PFSK-1 (cell line): ENCODE measurements around the gene SPDYE4.

Experiments
- FOXP2 ChIP-seq: optimal IDR thresholded peaks from 2 replicates; pipeline ENCODE3; 2011; ENCODE audit warnings: borderline replicate concordance, control low read depth, inconsistent platforms; ENCODE audit not compliant: insufficient read depth; ENCODE audit errors: extremely low read length, extremely low read depth
- POLR2AphosphoS5 ChIP-seq: IDR thresholded peaks from 2 replicates; pipeline ENCODE4 v1.6.1; 2012; ENCODE audit warnings: low read depth, mild to moderate bottlenecking, control low read depth, low read length, moderate library complexity
- SIN3A ChIP-seq: IDR thresholded peaks from 2 replicates; pipeline ENCODE4 v1.6.1; 2012; ENCODE audit warnings: mild to moderate bottlenecking, low read length, moderate library complexity, borderline replicate concordance; ENCODE audit not compliant: insufficient read depth
- TAF1 ChIP-seq: IDR thresholded peaks from 2 replicates; pipeline ENCODE4 v1.6.1; 2012; ENCODE audit warnings: low read length, control low read depth, borderline replicate concordance; ENCODE audit not compliant: insufficient read depth
- TF ChIP-seq, protein P1 (sequence below), 2 experiments: IDR thresholded peaks; 2 replicates each; pipeline versions ENCODE4 v1.6.1 to v1.8.0; 2011 to 2012; ENCODE audit warnings: low read depth in 2 of 2, low read length in 2 of 2, control low read depth in 1 of 2, inconsistent platforms in 1 of 2, mild to moderate bottlenecking in 1 of 2, moderate library complexity in 1 of 2; ENCODE audit not compliant: insufficient read depth in 1 of 2

The SPDYE4 gene

DNA sequence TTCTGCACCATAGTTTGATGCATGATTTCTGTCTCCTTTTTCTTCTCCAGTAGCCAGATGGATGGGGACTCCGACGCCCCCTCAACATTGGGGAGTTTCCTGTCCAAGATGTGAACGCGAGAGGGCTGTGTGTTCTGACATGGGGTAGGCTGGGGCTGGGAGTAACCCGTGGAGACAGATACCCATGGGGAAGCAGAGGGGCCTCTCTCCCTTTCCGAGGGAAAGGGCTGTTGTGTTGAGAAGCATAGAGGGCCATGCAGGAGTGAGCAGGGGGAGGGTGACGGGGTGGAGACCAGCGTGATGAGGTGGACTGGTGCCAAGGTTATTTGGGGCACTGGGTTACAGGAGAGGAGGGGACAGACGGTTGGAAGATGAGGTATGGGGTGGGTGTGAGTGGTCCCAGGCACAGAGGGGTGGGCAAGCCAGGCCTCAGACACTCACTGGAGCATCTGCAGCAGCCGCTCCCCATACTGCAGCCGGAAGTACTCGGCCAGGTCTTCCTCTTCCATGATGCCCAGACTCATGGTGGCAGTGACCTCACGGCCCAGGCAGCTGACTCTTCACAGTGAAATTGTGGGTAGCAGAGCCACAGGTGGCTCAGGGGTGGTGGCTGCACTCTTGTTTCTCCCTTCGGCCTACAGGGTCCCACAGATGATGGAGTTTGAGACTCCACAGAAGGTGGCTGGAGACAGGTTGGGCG lies 14.1 kb downstream of the SPDYE4 start:
- TF ChIP-seq SIN3A (no peak), POLR2AphosphoS5 (no peak), TAF1 (no peak), FOXP2 (no peak)
- TF ChIP-seq, protein P1, sequence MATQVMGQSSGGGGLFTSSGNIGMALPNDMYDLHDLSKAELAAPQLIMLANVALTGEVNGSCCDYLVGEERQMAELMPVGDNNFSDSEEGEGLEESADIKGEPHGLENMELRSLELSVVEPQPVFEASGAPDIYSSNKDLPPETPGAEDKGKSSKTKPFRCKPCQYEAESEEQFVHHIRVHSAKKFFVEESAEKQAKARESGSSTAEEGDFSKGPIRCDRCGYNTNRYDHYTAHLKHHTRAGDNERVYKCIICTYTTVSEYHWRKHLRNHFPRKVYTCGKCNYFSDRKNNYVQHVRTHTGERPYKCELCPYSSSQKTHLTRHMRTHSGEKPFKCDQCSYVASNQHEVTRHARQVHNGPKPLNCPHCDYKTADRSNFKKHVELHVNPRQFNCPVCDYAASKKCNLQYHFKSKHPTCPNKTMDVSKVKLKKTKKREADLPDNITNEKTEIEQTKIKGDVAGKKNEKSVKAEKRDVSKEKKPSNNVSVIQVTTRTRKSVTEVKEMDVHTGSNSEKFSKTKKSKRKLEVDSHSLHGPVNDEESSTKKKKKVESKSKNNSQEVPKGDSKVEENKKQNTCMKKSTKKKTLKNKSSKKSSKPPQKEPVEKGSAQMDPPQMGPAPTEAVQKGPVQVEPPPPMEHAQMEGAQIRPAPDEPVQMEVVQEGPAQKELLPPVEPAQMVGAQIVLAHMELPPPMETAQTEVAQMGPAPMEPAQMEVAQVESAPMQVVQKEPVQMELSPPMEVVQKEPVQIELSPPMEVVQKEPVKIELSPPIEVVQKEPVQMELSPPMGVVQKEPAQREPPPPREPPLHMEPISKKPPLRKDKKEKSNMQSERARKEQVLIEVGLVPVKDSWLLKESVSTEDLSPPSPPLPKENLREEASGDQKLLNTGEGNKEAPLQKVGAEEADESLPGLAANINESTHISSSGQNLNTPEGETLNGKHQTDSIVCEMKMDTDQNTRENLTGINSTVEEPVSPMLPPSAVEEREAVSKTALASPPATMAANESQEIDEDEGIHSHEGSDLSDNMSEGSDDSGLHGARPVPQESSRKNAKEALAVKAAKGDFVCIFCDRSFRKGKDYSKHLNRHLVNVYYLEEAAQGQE (IDR thresholded peaks at IDR 0.05; ENCODE audit: insufficient read depth in 1 of 2, low read depth in 2 of 2, low read length in 2 of 2), result no peak

DNA sequence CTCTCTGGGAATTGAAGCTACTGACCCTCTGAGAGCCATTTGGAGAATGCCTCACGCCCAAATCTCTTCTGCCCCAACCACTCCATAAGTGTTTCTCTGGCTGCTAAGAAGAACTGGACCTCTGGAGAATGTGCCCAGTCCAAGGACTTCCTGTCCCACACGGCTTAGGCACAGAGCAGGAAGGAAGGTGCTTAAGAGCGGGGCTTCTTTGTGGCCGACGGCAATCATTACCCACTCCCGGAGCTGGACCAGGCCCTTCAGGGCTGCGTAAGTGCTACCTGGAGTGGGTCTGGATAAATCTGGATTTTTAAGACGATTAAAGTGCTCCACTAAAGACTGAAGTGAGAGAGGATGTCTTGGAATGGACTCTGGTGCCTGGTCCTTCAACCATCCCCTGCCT lies 15.5 kb downstream of the SPDYE4 start:
- TF ChIP-seq POLR2AphosphoS5, result no peak
- TF ChIP-seq, protein P1 (IDR thresholded peaks at IDR 0.05; ENCODE audit: insufficient read depth in 1 of 2, low read depth in 2 of 2, low read length in 2 of 2), result no peak
- no peak for TF ChIP-seq FOXP2
- no peak for TF ChIP-seq TAF1
- no peak for TF ChIP-seq SIN3A

DNA sequence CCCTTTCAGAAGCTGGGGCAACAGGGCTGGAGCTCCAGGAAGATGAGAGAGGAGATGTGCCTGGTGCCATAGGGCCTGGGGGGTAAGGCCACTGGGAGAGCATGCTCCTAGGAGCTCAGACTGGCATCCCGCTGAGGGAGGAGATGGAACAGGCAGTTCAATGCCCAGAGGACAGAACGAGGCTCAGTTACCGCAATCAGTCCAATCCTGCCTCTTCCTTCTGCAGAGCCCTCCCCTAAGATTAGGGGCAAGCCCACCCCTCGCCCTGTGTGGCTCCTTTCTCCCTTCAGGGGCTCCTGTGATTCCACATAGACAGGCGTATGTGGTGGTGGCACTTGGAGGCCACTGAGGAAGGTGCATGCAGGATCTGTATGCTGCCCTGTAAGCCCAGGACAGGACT lies 16.1 kb downstream of the SPDYE4 start:
- TF ChIP-seq SIN3A, result no peak
- no peak for TF ChIP-seq TAF1
- TF ChIP-seq, protein P1 (IDR thresholded peaks at IDR 0.05; ENCODE audit: insufficient read depth in 1 of 2, low read depth in 2 of 2, low read length in 2 of 2), result no peak
- no peak for TF ChIP-seq POLR2AphosphoS5
- TF ChIP-seq FOXP2, result no peak

DNA sequence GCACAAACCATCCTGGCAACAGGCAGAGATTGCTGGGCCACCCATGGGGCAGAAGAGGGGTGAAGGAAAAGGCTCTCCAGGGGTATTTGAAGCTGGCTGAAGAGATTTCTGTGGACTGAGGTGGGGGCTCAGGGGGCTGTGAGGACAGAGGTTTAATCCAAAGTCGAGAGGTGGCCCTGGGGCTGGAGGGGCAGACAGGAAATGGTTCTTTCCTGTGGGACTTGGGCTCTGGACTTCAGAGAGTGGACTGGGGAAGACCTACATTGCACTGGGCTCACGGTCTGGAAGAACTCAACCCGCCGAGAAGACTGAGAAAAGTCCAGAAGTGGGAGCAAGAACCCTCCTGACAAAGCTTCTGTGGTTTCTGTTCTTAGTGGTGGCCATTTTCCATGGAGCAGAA lies 16.6 kb downstream of the SPDYE4 start:
- no peak for TF ChIP-seq SIN3A
- TF ChIP-seq, protein P1 (IDR thresholded peaks at IDR 0.05; ENCODE audit: insufficient read depth in 1 of 2, low read depth in 2 of 2, low read length in 2 of 2), result no peak
- TF ChIP-seq FOXP2, result no peak

DNA sequence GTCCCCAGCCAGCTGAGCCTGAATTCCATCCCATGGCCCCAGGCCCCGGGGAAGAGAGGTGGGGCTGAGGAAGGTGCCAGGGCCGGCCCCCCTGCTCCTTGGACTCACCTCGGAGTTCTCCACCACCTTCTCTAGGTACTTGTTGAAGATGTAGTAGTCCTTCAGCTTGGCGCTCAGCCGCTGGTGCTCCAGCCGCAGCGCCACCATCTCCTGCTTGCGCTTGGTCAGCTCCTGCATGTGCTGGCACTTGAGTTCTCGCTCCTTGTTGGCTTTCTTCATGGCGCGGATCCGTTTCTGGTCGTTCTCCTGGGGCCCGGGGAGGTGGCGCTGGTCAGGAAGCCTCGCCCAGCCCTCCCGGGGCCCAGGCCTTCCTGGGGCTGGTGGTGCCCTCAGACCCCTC lies 17.0 kb downstream of the SPDYE4 start:
- no peak for TF ChIP-seq POLR2AphosphoS5
- no peak for TF ChIP-seq SIN3A
- TF ChIP-seq TAF1, result no peak
- TF ChIP-seq FOXP2, result no peak
- TF ChIP-seq, protein P1 (IDR thresholded peaks at IDR 0.05; ENCODE audit: insufficient read depth in 1 of 2, low read depth in 2 of 2, low read length in 2 of 2), result no peak
